HG02884 (cell line): Measurements from ENCODE around the gene ARL15.
A peak's percentile ranks its signal among the peaks of the same experiment; 100 is the strongest.

Experiments used
- ATAC-seq: cut with Tn5 transposase; IDR thresholded peaks from one replicate; pipeline ENCODE4 v1.9.1; 2021; ENCODE audit warnings: mild to moderate bottlenecking, moderate library complexity; ENCODE audit not compliant: unreplicated experiment

The ARL15 gene

DNA sequence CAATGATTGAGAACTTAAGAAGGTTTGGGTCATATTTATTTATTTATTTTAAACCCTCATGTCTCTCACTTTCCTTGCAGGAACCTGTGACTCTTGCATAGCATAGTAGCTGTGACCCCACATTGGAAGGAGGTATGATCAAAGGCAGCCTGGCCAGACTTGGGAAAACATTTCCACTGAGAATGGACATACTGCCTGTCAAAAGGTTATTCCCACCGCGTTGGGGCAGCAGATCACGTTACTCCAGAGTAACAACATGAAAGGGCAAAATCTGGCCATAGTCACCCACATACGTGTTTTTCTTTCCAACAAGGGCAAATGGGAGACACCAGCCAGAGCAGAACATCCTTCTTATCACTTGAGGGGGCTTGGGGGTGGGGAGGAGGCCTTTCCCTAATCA is 95.7 kb downstream of the ARL15 start:
- no peak for ATAC-seq

DNA sequence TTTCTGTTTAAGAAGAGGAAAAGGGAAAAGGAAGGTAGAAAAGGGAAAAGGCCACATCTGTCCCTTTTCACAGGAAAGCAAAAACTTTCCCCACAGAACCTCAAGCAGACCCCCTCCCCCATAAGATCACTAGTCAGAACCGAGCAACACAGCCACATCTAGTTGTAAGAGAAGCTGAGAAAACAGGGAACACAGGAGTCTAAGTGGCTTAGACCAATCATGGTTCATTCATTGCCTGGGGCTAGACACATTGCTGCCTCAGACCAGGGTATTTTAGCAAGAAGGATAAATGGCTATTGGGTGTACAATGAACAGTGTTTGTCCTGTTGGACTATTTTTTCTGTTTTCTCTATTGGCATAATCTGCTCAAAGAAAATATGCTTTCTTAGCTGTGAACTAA is 98.0 kb downstream of the ARL15 start:
- ATAC-seq = no peak

DNA sequence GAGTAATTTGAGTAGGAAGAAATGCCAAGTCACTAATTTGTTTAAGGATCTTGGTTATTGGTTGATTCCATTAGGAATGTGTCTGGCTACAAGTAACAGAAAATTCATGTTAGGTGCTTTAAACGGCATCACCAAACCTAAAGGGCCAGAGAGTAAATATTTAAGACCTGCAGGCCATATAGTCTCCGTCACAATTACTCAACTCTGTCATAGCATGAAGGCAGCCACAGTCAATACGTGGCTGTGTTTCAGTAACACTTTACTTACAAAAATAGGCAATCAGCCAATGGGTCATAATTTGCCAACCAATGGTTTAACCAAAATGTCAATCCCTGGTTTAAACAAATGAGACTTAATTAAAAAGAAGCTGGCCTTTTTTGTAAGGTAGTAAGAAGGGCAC is 98.5 kb downstream of the ARL15 start:
- ATAC-seq = no peak

DNA sequence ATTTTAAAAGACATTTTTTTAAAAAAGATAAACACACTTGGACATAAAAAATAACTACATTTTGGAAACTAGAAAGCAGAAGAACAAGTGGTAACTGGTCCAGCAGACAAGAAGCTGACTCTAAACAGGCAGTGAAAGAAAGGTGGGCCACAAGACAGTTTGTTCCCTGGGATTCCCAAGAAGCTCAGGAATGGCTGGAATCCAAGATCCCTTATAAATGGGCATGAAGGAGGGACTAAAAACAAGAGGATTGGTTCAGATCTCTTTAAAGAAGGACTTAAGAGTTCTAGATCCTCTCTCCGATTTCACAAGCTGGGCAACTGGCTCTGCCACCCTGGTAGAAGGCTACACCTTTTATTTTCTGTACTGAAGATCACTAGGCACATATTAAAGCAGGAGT is 102.8 kb downstream of the ARL15 start:
- ATAC-seq = no peak

DNA sequence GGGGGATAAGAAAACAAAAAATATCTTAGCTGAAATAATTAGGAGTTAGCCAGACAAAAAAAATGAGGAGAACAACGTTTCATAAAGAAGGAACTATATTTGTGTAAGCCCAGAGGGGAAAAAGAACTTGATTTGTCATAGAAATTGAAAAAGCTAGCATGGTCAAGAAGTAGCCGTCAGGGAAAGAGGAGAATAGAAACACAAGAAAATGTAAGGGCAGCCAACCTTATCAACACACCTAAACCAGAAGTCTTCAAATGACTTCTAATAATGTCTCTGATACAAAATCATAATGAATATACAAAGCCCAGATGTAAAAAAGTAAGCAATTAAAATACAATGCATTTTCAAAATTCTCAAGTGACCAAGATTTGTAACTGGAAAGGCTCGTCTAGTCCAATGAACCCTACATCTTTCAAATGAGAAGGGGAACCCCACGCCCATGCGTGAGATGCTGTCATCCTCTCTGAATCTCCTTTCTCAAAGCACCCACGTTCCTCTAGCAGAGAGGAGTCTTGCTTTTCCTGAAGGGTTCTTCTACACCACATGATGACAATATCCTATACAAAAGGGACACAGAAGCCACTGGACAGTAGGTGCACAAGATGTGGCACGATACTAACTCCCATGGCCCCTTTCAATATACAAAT is 103.7 kb downstream of the ARL15 start:
- ATAC-seq = no peak

DNA sequence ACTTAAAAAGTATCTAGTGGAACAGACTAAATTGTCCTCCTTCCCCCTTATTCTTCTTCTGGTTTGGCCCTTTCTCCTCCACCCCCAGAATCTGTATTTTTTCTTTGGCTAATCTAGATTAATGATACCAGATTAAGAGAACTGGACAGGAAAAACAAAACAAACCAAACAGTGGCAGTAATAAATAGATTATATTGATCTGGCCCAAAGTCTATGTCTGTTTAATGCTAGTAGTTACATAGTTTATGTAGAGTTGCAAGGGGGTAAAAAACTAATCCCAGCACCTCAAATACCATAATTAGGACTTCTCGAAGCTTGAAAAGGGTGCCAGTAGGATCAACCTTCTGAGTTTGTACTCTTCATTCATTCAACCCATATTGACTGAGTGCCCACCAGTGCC is 104.5 kb downstream of the ARL15 start:
- no peak for ATAC-seq

DNA sequence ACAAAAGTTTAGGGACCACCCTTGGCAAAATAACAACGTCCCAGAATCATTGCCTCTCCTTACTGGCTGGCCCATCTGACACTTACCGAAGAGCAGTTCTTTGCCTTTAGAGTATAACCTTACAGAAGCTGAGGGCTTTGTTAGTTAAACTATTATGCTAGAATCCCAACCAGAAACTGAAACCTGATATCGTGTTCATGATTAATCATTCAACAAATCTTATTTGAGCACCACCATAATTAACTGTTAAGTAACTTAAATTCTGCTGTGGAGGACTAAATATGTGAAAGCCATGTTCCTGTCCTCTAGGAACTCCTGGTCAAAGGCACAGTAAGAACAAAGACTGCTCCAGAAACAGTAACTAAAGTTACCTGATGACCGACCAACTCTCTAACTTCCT is 104.9 kb downstream of the ARL15 start:
- no peak for ATAC-seq

DNA sequence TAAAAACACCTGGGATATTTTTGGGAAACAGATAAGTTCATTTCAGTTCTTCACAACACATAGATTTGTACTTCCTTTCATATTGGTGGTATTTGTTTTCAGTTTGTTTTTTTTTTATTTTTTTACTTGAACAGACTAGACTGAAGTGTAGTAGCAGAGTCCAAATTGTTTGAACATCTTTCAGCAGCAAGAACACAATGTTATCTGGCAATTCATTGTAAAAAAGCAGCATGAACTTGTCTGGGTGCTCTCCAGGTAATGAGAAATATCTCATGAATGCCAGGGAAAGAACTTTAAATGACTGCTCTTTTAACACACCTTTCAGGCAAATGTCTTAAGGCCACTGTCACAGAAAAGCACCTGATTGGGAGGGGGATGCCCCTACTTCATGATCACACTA is 113.4 kb downstream of the ARL15 start:
- no peak for ATAC-seq

DNA sequence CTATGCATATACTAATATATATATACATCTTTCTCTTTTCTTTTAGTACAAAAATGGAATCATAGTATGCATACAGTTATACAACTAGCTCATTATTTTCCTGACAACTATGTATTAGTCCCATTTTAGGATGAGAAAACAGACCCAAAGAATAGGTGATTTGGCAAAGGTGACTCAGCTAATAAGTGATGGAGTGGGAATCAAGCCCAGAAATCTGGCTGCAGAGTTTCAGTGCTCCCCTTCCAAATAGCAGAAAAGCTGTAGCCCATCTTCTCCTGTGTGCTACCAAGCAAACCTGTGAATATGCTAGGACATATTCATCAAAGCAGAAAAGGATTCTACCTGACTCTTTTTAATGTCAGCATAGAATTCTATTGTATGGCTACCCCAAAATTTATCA is 114.7 kb downstream of the ARL15 start:
- no peak for ATAC-seq

DNA sequence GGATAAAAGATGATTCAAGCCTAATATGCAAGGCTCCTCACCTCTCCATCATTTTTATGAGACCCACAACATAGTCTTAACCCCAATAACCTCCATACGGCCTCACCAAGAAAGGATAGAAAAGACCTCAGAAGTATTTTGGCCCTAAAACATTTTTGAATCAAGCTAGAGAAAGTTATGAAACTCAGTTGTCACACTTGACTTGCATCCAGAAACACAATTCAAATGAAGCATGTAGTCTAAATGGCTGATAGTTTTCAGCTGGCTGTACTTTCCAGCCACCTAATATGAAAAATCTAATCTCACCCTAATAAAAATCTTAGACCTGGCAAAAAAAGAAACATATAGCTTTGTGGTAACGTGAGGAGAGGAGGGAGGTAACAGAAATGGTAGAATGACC is 116.1 kb downstream of the ARL15 start:
- ATAC-seq = no peak

DNA sequence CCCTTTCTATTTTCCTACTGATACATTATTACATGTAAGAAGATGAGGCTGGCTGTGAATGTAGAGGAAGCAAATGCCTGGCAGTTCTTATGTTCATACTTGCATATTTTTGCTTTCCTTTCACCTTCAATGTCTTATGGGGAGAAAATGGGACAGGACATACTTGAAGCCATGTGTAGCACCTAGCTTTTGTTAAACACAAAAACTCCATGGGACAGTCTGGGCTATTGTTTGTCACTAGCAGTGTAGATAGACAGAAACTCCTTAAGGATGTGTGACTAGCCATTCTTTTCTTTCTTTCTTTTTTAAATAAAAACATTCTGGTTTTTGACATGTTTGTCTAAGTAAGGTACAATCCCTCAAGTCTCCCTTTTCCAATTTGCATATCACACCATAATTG is 122.7 kb downstream of the ARL15 start:
- ATAC-seq = no peak

DNA sequence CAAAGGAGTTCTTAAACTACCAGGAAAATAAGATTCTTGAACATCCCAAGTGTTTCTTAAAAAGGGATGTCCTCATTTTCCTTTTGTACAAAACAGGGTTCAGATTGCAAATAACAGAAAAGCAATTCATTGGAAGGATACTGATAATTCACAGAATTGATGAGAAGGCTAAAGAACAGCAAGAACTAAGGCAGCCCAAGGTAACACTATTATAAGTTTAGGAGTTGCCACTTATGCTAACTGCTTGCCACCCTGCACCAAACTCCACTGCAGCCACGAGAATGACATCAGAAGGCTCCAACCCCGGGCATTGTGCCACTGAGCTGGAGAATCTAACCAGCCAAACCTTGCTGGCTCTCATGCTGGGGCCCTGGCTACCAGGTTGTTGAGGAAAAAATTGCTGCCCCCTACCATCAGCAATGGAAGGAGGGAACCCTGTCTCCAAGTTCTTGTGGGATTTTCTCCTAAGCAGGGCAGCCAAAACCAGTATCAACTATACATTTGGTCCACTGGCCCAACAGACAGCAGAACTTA is 123.4 kb downstream of the ARL15 start:
- no peak for ATAC-seq

DNA sequence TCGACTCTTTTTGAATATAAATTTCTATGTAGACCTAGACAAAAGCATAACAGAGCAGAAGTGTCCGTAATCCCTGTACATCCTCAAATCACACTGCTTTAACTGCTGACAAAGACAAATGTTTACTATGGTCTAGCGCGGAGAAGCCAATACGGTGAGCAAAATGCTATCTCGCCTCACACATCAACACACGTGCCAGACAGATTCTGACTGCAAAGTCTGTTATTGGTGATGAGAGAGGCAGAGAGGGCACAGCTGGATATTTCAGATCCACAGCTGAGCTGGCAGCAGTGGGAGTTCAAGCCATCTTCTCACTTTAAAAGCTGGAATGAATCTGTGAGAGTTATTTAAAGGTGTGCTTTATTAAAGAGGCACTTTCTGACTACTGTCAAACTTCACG is 124.3 kb downstream of the ARL15 start:
- no peak for ATAC-seq

DNA sequence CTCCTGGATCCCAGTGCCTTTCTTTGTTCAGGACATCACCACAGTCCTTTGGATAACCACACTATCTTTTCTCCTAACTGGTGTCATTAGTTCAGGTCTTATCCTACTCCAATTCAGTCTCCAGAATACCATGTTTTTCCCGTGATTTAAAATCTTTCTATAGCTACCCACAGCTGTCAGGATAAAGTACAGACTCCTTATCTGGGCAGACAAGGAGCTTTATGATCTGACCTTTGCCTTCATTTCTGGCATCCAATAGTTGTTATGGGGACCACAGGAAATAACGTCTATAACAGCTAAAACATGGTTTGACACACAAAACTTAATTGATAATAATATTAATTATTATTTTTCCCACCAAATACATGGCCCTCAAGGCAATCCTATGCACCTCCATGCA is 125.6 kb downstream of the ARL15 start:
- ATAC-seq = no peak

DNA sequence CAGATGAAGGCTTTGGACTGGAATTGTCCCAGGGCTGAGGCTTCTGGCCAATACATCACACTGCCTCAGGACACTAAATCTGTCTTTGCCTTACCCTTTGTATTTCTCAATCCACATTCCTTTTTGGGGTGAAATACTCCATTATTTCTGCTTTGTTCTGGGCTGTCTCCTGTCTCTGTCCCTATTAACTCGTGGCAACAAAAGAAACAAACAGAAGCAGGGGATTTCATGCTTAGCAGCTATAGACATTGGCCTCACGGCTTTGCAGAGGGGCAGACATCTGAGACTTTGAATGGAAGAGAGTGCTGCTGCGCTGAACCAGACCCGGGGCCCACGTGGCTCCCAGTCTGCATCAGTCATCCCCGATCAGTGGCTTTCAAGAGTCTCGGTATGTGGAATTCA is 129.7 kb downstream of the ARL15 start:
- ATAC-seq = no peak

DNA sequence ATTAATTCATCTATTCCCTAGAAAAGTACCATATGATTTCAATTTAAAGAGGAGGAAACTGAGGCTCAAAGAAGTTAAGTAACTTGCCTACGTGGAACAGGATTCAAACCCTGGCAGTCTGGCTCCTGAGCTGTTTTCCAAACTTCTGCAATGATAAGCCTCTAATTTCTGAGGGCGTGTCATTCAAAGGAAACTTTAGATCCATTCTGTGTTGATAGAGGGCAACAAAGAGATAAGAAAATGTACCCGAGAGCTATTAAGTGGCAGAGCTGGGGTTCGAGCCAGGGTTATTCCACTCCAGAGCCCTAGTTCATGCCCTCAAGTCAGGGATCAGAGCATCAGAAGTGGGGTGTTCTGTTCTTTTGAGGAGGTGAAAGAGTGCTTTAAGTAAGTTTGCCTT is 131.4 kb downstream of the ARL15 start:
- ATAC-seq = no peak

DNA sequence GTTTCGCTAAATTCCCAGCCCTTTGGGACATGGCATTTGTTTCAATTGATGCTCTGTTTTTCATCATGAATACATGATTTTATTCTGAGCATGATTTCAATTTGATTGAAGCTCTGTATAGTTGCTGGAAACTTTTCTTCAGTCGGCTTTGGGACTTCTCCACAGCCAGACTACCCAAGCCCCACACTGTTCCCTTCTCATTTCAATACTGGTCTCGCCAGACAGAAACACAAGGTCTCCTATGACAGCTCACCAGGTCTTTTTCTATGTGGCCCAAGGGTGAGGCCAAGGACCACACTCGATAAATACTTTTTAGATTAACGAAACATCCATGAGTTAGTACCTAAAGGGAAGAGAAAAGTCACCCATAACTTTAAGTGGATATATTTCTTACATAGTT is 132.2 kb downstream of the ARL15 start:
- ATAC-seq = no peak

DNA sequence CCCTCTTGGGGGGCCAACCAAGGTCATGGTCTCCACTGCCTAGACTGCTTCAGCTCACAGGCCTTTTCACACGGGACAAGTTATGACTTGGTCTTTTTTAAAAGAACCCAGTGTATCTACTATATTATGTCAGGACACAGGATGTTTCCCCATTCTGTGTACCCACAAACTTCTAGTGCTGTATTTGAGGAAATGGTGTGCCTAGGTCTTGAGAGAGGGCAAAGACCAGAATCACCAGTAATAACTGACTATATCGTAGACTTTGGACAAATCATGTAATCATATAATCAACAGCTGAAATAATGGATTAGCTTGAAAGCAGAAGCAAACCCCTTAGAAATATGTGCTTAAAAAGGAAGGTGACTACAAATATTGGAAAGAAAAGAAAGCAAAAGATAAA is 133.3 kb downstream of the ARL15 start:
- no peak for ATAC-seq

DNA sequence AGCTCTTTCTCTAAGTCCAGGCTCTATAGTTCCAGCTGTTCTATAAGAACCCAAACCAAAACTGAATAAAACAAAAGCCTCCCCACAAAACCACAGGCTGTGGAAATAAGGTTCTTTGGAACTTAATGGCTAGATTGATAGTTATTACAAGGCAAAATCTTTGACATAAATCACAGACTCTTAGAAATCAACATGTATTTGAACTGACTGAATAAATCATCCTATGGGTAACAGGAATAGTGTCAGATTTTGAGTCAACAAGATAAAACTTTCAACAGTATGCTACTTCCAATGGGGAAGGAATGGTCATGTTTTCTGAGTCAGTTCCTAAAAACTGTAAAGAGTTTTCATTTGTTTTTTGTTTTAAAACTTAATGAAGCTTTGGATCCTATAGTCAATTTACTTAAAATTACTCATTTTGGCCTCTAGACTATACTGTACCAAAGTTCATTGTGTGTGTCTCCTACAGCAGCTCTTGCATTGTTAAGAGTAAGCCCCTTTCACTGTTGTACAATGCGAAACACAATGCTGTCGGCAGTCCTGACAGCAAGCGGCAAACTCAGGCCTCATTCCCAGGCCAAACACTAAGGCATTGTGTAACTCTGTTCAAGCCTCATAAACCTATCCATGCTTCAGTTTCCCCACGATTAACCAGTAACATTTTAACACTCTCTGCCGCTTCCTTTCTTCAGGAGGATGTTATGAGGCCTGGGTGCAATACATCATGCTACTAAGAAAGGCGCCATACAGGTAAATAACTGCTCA is 134.1 kb downstream of the ARL15 start:
- no peak for ATAC-seq

DNA sequence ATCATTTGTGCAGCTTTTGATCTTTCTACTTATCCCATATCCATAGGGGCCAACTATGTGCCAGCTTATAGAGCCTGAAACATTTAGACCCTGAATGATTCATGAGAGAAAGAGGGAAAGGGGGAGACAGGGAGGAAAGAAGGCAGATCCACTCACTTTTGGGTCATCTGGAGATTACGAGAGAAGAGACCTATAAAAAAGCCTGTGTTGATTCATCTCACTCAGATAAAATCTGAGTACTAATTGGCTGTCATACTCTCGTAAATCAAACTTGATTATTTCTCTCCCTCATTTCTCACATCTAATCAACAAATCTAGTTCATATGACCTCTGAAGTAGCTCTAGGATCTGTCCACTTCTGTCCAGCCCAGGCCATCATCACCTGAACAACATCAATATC is 137.1 kb downstream of the ARL15 start:
- ATAC-seq = no peak

DNA sequence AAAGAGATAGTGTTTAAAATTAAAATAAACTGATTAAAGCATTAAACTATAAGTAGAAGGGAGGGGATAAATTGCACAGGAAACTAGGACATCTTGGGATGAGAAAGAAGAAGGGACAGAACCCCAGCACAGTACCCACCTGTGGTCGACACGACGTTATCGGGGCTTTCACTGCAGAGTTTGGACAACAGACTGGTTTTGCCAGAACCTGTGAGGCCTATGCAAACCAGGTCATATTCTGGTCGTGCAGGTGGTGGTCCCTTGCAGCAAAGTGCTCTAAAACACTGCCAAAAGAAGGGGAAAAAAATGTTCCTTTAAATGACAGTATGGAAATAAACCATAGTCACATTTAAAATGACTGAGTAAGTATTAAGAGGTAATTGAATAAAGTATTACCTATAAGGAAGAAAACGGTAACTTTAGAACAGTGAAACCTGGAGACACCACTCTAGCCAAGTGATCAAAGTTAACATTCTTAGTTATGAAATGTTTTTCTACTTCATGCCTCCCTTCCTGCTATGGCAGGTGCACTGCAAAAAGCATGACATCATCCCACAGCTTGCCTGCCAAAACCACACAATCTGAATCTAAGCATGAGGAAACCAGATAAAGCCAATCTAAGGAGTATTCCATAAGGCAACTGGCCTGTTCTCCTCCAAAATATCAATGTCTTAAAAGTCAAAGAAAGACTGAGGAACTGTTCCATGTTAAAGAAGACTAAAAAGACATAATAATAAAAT is 138.6 kb downstream of the ARL15 start:
- ATAC-seq = peak; percentile 90

DNA sequence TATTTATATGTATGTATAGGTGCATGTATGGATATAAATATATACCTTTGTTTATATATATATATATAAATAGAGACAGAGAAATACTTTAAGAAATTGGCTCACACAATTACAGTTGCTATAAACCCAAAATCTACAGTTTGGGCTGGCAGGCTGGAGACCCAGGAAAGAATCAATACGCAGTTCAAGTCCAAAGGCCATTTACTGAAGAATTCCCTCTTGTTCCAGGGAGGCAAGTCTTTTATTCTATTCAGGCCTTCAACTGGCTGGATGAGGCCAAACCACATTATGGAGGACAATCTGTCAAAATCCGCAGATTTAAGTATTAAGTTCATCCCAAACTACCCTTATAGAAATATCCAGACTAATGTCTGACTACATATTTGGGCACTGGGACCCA is 144.7 kb downstream of the ARL15 start:
- ATAC-seq = no peak
